Fibroblast of gingiva (primary cell): ENCODE data around the gene TSPEAR.
"Not testable (repeated sequence)": the region's sequence is repeated elsewhere in the genome, so short reads cannot be mapped to it uniquely, and the experiment has no call there.

Source experiments
- DNase-seq: peaks from one replicate; pipeline ENCODE4 v3.0.0-alpha.2; 2011; ENCODE audit warnings: low read depth

Gene TSPEAR

DNA sequence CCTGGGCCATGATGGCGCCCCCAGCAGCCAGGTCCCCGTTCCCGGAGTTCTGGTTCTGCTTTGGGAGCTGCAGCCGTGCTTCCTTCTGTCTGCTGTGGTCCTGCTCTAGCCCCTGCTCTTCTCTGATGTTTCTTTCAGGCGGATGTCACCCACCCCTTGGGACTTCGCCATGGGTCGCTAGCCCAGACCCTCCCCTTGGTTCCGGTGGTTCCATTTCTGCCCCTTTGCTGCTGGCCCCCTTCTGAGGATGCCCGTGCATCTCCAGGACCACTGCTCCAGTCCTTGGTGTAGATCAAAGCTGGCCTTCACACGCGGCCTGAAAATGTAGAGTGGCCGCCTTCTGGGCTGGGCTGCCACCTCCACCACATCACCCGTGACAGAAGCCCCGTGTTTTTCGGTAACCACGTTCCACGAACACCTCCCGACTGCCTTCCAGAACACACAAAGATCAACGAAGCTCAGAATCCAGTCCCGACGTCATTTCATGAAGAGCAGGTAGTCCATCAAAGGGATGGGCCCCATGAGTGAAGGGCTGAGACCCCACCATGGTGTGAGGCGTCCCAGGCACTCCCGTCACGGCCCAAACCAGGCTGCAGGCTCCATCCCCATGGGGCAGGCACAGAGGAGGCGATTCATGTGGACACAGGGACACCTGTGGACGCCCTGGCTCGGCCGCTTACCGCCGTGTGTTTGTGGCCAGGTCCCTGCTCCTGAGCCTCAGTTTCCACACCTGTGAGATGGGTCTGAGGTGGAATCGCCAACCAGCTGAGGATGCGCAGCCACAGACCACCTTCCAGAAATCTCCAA, 195.8 kb downstream of the TSPEAR start:
- no peak for DNase-seq

GRCh38 chr21:44514746-44515358, 196.5 kb downstream of the TSPEAR start:
- DNase-seq: no peak

GRCh38 chr21:44514218-44514520, 197.2 kb downstream of the TSPEAR start:
- no peak for DNase-seq

GRCh38 chr21:44513389-44514217, 197.8 kb downstream of the TSPEAR start:
- DNase-seq: no peak

GRCh38 chr21:44512496-44513388, 198.6 kb downstream of the TSPEAR start:
- DNase-seq: no peak

- no peak for DNase-seq
These were observed 199.5 kb downstream of the TSPEAR start for GRCh38 chr21:44511938-44512275.

GRCh38 chr21:44511219-44511937, 200.0 kb downstream of the TSPEAR start:
- DNase-seq: no peak

DNA sequence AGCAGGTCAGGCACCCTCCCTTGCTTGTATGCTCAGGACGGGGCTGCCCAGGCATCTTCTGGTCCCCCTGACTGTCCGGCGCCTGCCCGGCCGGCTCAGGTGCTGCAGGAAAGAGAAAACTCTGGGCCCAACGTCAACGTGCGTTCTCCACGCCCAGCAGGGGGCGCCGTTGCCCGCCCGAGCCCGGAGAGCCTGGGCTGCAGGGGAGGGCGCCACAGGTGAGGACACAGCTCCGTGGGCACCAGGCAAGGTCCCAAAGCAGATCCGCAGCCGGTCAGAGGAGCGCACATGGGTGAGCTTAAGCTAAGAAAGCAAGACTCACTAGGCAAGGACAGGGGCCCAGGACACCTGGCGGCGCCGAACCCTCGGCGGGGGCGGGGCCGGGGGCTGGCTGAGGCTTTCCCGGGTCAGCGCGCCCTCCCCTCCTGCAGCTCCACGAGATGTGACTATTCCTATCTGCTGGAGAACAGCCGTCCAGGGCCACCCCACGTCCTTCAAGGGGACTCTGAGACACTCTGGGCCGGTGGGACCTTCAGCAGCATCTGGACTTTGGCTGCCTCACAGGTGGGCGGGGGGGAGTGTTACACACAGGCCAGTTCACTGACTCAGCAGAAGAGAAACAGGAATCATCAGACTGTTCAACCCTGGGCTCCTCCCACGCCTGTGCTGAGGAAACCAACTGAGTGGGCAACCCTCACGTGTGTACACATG, 200.7 kb downstream of the TSPEAR start:
- DNase-seq: no peak

DNA sequence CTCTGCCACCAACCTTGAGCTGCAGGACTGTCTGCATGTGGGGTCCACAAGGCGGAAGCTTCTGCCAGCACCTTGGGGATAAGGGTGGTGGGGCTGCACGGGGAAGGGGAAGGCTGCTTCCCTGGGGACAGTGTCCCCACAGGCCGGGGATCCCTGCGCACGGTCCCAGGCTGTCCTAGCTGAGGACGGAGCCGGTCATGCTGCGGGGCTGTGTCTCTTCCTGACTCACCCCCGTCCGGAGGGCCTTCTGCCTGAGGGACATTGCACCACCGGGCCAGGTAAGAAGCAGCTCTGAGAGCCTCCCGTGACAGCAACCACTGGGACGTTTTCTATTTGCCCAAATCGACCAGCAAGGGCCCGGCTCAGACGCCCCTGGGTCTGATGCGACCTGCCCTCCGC, 201.3 kb downstream of the TSPEAR start:
- DNase-seq: no peak

- DNase-seq: no peak
These were observed 201.8 kb downstream of the TSPEAR start for GRCh38 chr21:44509539-44509938.

DNA sequence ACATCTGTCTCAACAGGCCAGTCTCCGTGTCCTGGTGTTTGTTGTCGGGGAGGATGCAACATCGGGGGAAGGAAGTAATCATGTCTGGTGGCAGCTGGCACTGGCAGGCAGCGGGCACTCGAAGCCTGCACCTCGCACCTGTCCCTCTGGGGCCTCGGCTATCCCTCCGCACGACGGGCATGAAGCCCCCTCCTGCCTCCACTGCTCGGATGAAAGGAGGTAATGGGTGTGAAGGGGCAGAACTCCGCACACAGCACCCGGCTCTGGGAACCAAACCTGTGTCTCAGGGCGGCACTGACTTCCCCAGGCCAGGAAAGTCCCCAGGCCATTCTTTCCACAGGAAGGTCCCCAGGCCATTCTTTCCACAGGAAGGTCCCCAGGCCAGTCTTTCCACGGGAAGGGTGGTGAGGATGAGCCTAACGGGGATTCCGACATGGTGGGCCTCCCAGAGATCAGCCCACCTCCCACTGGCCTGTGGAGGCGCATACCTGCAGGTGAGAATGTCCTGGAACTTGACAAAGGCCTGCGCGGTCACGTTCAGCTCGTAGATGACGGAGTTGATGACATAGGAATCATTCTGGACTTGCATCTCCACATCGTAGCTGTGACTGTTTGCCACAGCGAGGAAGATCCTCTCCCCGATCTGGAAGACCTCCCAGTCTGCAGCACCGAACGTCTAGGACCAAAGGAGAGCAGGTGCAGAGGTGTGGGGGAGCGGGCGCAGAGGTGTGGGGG, 202.5 kb downstream of the TSPEAR start:
- DNase-seq: no peak

DNA sequence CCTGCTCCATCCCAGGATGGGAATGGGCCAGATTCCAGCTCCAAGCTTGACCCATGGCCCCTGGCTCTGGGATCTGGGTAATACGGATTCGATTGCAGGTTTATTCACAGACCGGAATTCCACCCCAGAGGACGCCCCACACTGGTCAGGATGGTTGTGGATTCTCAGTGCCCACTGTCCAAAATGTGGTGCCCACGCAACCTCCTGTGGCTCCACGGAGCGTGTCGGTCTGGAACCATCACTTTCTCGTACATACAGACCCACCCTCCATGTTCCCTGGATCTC, 203.0 kb downstream of the TSPEAR start:
- no peak for DNase-seq

GRCh38 chr21:44507673-44508425, 203.5 kb downstream of the TSPEAR start:
- no peak for DNase-seq

- DNase-seq: no peak
These were observed 204.8 kb downstream of the TSPEAR start for GRCh38 chr21:44506279-44507255.

GRCh38 chr21:44505673-44506278, 205.6 kb downstream of the TSPEAR start:
- DNase-seq: no peak

GRCh38 chr21:44503901-44504399, 207.4 kb downstream of the TSPEAR start:
- DNase-seq: no peak

GRCh38 chr21:44503006-44503889, 208.1 kb downstream of the TSPEAR start:
- DNase-seq: not testable (repeated sequence)
